GM12875 (cell line): ENCODE data around the gene RGS6.
"Not testable (repeated sequence)": the region's sequence is repeated elsewhere in the genome, so short reads cannot be mapped to it uniquely, and the experiment has no call there.

Experiments
- H3K4me3 ChIP-seq: one replicate; pipeline ENCODE4 v1.5.1; 2011; ENCODE audit warnings: low read depth, low read length, control low read depth
- CTCF ChIP-seq: IDR thresholded peaks from 2 replicates; pipeline ENCODE4 v1.5.1; 2011; ENCODE audit warnings: low read depth, mild to moderate bottlenecking, control low read depth, inconsistent platforms, low read length, moderate library complexity, borderline replicate concordance; ENCODE audit not compliant: insufficient read depth

The RGS6 gene

GRCh38 chr14:71932229-71932981, at the start of gene RGS6:
RGS6 (plus strand) TSS chr14:71932429.
- peak; percentile 77 for TF ChIP-seq CTCF
- peak within 1 kb of the TSS; percentile 29 for H3K4me3 ChIP-seq

GRCh38 chr14:71883094-71883493, 49.1 kb upstream of the RGS6 start:
- TF ChIP-seq CTCF = no peak
- H3K4me3 ChIP-seq = no peak overlapping the region

GRCh38 chr14:71885301-71885700, 46.9 kb upstream of the RGS6 start:
- H3K4me3 ChIP-seq = no peak overlapping the region
- no peak for TF ChIP-seq CTCF

GRCh38 chr14:71887802-71888201, 44.4 kb upstream of the RGS6 start:
- H3K4me3 ChIP-seq = not testable (repeated sequence)

GRCh38 chr14:71890541-71890940, 41.7 kb upstream of the RGS6 start:
- H3K4me3 ChIP-seq = no peak overlapping the region

GRCh38 chr14:71891185-71891584, 41.0 kb upstream of the RGS6 start:
- H3K4me3 ChIP-seq = no peak overlapping the region
- TF ChIP-seq CTCF = no peak

More at GRCh38 chr14:71890541-71890940, 41.7 kb upstream of the RGS6 start:
- no peak for TF ChIP-seq CTCF

GRCh38 chr14:71891970-71892369, 40.3 kb upstream of the RGS6 start:
- no peak for TF ChIP-seq CTCF
- H3K4me3 ChIP-seq = no peak overlapping the region
